GM21737 (cell line): Measurements from ENCODE around the gene NOS1.
"Not testable (repeated sequence)": the region's sequence is repeated elsewhere in the genome, so short reads cannot be mapped to it uniquely, and the experiment has no call there.

Source experiments
- ATAC-seq: cut with Tn5 transposase; IDR thresholded peaks from one replicate; pipeline ENCODE4 v1.9.1; 2021; ENCODE audit warnings: mild to moderate bottlenecking, moderate library complexity; ENCODE audit not compliant: unreplicated experiment

The NOS1 gene

DNA sequence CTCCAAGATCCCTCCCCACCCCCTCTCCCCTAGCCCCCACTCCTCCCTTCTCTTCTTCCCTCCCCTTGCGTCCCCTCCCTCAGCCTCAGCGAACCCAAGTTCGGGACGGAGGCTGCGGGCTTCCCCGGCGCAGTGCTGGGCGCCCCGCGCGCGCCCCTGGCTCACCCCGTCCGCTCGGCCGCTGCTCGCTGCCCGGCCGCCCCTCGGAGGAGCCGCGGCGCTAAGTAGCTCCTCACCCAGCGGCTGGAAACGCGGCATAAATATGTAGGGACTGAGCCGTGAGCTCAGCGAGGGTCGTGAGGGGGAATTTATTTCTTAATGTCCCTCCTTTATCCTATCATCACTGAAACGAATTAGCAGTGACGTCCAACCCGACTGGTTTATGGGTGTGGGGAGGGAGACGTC is at the start of gene NOS1:
NOS1 (minus strand) TSS at position 280 of the 405 bp plus-strand sequence. CDS start 30,557 bp downstream, outside the sequence.
- ATAC-seq, result no peak

DNA sequence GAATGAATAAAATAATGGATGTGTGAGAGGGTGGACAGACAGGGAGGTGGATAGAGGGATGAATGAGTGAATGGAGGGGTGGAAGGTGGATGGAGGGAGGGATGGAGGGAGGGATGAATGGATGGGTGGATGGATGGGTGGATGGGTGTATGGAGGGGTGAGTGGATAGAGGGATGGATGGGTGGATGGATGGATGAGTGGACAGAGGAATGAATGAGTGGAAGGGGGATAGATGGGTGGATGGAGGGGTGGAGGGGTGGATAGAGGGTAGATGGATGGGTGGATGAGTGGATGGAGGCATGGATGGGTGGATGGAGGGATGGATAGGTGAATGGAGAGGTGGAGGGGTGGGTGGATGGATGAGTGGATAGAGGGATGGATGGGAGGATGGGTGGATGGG is 47.9 kb upstream of the NOS1 start:
- ATAC-seq, result no peak

DNA sequence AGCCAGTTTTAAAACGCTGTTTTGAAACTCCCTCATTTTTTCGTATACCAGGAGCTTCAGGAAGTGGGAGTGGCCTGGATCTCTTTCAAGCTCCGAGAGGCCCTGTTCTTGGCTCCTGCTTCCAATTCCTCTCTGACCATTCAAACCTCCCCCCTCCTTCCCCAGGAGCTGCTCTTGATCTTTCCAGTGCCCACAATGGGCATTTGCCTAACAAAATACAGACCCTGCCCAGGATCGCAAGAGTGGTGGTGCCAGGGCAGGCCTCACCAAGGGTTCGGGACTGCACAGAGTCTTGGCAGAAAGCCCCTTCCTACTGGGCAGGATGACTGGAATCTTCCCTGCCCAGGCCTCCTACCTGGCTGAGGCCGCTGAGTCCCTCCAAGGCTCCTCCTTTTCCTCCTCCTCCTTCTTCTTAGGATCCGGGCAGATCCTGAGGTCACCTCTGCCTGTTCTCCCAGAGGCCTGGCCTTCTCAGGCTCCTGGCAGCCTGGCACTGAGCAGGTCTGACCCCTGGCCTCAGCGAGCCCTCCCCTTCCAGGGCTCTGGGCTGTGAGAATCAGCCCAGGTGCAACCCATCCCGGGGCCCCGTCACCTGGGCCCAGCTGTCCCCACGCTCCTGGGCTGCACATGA is 46.9 kb upstream of the NOS1 start:
- ATAC-seq, result no peak

DNA sequence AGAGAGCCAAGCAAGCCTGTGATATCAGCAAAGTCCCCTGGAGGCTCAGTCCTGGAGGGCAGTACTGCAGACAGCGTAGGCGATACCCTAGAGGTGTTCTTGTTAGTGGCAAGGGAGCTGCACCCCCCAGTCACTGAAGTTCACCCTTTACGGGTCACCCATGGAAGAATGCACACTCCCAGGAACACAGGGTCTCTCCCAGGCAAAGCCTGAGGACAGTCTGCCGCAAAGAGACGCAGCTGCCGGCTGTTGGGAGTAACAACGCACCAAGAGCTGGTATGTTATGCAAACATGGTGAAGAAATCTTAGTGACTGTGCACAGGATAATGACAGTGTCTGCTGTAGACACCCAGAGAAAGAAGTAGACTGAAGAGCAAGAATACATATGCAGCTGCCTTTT is 43.5 kb upstream of the NOS1 start:
- no peak for ATAC-seq

DNA sequence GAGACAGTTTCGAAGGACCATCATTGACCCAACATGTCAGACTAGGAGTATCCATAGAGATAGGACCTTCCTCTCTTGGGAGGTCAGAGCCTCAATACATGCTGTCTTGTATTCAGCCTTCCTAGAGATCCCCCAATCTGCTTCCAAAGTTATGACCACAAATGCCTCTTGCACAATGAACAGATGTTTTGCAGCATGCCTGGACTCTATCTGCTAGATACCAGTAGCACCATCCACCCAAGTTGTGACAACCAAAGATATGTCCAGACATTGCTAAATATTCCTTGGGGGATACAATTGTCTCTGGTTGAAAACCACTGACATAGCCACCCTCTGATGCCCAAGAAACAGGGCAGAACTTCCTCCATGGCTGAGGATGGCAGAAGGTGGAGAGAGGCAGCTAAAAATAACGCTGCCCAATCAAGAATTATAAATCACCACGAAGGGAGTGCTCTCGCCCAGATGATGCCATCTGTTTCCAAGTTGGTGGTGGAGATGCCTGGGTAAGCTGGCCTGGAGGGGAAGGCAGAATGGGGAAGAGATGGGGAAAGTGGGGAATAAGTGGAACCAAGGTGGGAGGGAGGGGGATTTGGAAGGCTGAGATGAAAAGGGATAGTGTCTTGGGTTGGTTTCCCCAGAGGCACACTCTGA is 42.9 kb upstream of the NOS1 start:
- ATAC-seq, result no peak

DNA sequence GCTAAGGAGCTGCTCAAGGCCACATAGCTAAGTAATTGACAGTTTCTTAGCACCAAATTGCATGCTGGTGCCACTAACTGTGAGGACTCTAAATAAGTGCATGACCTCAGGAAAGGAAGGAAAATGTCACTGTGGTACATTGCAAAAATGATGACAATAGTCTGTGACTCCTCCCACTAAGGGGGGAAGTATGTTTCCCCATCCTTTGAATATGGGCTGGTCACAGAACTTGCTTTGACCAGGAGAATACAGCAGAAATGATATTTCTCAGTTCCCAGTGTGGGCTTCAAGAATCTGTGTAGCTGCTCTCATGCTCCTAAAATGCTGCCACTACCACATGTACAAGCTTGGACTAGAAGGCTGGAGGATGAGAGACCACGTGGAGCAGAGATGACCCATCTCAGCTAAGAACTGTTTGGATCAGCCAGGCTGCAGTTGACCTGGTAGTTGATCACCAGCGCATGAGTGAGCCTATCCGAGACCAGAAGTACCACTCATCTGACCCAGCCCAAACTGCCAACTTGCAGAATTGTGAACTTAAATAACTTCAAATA is 42.2 kb upstream of the NOS1 start:
- no peak for ATAC-seq

DNA sequence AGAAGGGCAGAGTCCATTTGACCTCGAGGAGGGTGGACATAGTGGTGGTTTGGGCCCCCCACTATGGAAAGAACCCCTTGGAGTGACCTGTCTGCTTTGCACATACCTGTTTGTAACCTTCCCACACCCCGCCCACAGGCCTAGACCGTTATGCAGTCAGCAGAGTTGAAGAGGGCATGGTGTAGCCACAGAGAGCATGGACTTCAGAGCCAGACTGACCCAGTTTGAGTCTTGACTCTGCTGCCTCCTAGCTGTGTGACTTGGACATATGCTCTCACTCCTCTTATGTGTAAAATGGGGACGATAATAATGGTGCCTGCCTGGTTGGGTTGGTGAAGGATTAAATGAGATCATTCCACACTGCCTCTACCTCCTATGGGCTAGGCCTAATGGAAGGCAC is 40.9 kb upstream of the NOS1 start:
- ATAC-seq, result no peak

DNA sequence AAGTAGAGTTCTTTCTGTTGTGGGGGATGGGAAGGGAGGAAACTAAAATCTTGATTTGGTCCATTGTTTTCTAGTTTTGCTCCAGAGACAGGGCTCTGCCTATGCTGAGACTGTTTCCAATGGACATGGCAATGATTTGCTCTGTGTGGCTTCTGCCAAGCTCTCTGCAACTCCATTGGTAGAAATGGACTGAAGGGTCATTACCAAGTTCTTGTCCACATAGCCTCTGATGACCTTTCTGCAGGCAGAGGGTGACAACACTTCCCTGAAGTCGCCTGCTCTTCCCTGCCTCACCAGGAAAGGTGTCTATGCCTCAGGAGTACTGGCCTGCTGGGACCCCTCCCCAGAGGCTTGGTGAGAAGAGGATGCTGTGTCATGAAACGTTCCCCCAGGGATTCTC is 39.5 kb upstream of the NOS1 start:
- ATAC-seq, result no peak

DNA sequence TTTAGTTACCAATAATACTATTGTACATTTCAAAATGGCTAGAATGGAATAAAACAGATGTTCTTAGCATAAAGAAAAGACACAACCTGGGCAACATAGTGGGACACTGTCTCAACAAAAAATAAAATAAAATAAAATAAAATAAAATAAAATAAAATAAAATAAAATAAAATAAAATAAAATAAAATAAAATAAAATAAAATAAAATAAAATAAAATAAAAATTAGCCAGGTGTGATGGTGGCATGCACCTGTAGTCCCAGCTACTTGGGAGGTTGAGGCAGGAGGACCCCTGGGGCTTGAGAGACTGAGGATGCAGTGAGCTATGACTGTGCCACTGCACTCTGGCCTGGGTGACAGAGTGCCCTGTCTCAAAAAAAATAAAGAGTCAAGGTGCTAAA is 37.1 kb upstream of the NOS1 start:
- ATAC-seq, result not testable (repeated sequence)

DNA sequence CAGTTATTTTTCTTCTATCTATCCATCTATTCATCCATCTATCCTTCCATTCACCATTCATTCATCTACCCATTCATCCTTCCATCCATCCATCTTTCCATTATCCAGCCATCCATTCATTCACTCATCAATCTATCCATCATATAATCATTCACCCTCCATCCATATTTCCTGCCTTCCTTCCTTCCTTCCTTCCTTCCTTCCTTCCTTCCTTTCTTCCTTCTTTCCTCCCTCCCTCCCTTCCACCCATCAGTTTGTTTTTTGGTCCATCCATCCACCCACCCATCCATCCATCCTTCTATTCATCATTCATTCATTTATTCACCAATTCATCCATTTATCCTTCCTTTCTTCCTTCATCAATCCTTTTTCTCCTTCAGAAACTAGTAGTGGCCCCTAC is 34.3 kb upstream of the NOS1 start:
- no peak for ATAC-seq

DNA sequence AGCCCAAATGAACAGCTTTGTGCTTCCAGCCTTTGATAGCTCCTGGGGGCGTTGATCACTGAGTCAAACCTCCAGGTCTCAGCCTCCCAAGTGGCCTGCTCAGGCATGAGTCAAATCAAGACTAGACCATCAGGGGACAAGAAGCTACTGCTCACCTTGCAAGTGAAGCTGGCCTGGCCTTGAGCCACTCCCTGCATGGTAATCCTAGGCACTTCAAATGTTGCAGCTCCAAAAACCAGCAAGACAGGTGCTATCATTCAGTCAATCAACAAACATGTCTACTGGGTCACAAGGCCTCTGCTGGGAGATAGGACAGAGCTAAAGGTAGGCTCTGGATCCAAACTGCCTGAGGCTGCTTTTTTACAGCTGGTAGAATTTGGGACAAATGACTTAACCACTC is 33.1 kb upstream of the NOS1 start:
- no peak for ATAC-seq

DNA sequence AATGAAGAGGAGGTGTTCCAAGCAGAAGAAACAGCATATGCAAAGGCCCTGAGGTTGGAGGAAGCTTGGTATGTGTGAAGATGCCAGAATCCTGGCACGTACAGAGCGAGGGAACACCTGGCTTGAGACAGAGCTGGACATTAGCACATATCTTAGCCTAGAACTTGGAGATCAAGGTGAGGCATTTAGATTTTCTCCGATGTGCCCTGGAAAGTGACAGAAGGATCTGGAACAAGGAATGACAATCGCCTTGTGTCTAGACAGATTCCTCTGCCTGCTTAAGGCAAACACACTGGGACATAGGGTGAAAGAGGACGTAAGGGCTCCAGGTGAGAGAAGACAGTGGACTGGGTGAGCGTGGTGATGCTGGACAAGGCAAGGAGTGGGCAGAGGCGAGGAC is 32.2 kb upstream of the NOS1 start:
- ATAC-seq, result no peak

DNA sequence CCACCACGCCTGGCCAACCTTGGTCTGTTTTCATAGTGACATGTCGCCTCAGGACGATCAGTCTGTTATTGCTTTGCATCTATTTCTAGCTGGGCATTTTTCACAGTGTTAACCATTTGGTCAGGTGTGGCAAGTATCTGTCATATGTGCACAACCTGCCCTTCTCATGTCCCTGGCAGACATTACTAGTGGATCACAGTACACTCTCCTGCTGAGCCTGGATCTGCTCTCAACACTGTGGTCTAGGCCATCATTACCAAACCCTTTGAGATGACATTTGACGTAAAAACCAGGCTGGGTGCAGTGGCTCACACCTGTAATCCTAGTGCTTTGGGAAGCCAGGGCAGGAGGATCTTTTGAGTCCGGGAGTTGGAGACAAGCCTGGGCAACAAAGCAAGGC is 29.4 kb upstream of the NOS1 start:
- no peak for ATAC-seq

DNA sequence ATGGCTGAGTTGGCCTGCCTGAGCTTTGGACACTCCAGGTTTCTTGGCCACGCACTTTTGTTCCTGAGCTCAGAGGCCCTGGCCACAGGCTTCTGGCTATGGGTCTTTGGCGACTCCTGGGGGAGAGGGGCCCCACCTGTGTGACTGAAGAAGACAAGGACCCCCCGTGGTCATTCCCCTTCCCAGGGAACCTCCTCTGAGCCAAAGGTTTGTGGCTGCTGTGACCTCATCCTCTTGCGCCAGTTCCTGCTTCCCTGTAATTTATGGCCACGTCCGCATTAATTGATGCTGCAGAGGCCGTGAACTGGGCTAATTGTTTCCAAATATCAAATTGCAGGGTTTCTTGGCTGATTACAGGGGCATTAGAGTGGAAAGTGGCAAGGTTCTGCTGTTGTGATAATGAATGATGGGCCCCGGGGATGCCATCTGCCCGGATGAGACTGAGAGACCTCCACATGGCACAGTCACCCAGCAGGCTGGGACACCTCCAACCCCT is 27.6 kb upstream of the NOS1 start:
- no peak for ATAC-seq

DNA sequence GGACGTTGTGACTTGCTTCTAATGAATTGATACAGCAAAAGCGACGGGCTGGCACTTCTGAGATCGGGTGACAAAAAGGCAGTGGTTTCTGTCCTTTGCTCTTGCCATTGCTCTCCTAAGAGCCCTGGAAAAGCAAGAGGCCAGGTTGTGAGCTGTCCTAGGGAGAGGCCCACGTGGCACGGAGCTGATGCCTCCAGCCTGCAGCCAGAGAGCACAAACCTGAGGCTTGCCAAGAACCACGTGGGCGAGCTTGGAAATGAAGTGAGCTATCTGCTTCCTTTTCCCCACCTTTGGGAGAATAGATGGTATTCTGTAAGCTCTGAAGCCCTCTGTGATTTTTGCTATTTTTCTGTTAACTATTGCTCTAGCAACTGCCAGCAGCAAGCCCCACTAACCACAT is 26.4 kb upstream of the NOS1 start:
- no peak for ATAC-seq

DNA sequence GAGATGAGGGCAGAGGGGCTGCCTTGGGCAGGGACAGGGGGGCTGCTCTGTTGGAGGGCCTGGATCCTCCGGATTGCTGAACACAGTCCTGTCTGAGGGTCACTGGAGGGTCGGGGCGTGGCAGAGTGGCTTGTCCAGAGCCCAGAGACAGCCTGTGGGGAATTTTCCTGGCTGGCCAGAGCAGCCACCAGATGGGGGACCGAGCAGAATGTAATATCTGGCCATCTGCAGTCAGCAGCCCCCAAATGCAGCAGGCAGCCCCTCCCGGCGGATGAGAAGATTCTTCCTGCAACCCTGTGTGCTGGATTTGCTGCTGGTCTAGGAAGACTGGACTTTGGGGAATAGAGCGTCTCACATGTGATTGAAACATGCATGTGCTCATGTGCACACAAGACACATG is 23.3 kb upstream of the NOS1 start:
- no peak for ATAC-seq

DNA sequence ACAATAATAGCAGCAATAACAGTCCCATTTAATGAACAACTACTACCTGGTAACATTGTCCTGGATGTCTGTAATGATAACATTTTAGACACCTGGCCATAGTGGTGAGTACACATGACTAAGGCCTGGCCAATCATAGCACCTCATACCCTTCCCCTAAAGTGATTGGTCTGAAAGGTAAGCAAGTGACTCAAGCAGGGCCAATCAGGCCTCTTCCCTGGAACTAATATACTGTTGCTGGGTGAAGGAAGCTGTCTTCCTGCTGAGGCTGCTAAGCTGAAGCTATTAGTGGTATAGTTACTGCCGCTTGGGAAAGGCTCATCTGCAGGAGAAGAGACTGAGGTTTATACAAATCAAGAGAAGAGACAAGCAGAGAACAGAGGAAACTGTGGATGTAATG is 18.7 kb upstream of the NOS1 start:
- no peak for ATAC-seq

DNA sequence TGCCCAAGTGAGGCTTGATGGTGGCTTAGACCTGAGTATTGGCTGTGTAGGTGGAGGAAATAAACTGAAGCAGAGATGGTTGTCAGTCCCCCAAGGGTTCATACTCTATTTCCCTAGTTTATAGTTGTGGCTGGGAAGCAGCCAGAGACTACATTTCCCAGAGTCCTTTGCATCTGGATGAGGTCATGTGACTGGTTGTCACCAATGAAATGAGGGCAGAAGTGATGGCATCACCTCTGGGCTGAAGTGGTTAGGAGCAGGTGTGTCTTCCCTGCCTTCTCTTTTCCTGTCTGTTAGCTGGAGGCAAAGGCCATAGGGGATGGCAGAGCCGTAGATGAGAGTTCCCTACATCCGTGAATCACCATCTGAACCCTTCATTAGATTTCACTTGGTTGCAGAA is 16.3 kb upstream of the NOS1 start:
- ATAC-seq, result no peak

DNA sequence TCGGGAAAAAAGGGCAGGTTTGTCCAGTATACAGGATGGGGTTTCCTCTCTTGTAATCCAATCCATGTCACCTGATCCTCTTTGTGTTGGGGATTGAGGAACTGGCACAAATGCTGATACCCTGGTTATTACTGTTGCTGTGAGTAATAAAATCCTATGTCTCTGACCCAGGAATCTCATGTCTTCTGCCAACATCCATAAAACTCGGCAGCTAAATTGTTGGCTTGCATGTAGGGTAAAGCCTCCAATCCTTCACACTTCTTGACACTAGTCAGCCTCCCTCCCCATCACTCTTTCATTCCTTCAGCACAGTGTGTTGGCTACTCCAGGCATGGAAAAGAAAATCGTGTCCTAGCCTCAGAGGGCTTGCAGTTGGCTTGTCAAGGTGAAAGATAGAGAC is 9.2 kb upstream of the NOS1 start:
- no peak for ATAC-seq

DNA sequence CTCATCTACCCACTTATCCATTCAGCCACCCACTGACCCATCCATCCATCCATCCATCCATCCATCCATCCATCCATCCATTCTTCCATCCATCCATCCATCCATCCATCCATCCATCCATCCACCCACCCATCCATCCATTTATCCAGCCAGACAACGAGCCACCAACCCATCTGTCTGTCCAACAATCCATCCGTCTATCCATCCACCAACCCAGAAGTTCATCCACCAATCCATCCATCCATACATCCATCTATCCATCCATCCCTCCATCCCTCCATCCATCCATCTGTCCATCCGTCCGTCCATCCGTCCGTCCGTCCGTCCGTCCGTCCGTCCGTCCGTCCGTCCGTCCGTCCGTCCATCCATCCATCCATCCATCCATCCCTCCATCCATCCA is 8.6 kb upstream of the NOS1 start:
- ATAC-seq, result not testable (repeated sequence)

DNA sequence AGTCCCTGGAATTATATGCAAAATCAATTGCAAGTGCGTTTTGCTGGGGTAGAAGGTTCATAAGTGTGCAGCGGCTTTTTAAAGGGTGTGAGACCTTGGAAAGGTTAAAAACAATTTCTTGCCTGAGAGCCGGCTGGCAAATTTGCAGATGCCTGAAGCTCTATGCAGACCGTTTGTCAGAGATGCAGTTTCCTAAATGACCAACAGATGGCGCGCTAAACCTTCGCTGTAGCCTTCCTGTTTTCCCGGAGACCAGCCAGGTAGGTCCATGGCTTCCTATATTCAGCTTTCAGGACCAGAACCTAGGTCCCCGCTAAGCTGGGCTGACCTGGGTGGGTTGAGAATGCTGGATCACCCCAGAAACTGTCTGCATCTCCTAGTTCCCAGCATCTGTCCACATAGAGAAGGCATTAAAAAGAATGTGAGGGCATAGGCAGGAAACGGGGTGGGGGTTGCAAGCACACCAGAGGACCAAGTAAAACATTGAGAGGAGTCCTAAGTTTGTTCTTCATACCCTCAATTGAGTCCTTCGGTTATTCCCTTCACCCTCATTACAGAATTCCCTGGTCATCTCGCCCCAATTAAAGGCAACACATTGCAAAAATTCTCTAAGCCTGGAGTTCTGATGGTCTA is 5.7 kb upstream of the NOS1 start:
- no peak for ATAC-seq

DNA sequence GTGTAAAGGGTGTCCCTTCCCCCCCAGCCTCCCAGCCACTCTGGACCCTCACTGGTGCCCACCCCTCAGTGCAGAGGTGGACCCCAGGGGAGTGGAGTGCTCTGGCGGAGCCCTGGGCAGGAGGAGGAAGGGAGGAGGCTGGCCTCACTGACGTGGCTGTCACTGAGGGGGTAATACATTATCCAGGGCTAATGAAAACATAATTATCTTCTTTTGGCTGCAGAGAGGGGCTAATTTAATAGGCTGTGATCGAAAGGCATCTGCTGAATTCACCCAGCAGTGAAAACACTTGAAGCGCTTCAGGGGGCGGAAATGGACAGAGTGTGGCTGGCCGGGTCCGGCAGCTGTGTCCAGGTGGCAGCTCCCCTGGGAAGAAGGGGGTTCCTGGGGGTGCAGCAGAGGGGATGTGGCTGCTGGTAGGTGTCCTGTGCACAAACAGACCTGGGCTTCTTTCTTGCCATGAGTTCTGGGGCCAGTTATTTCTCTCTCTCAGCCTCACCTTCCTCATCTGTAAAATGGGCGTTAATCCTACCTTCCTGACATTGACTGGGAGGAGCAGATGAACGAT is 3.7 kb upstream of the NOS1 start:
- no peak for ATAC-seq
